GM12873 (cell line): ENCODE results near the gene SELENOP.

Source experiments
- CTCF ChIP-seq: IDR thresholded peaks from 2 replicates; pipeline ENCODE4 v1.5.1; 2012; ENCODE audit warnings: low read depth, mild to moderate bottlenecking, moderate library complexity, low read length, control low read depth; ENCODE audit not compliant: insufficient read depth; ENCODE audit errors: missing control alignments

SELENOP gene

GRCh38 chr5:42824347-42824976 is 12.8 kb upstream of the SELENOP start:
- no peak for TF ChIP-seq CTCF

- TF ChIP-seq CTCF, result no peak
Observed at GRCh38 chr5:42822548-42822947, 10.9 kb upstream of the SELENOP start.

DNA sequence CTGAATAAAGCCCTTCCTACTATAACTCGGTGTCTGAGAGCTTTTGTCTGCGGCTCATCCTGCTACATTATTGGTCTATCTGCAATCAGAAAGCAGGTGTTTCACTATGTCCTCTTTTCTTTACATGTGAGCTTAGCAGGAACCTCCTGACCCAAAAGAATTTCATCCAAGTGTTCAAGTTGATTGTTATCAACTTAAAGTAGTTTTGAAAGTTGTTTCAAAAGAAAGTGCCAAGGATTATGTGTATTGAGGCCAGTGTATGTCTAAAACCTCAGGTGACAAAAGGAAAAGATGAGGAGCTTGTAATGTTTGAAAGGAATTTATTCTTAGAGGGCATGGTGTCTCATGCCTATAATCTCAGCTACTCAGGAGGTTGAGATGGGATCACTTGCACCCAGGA is 8.1 kb upstream of the SELENOP start:
- no peak for TF ChIP-seq CTCF

DNA sequence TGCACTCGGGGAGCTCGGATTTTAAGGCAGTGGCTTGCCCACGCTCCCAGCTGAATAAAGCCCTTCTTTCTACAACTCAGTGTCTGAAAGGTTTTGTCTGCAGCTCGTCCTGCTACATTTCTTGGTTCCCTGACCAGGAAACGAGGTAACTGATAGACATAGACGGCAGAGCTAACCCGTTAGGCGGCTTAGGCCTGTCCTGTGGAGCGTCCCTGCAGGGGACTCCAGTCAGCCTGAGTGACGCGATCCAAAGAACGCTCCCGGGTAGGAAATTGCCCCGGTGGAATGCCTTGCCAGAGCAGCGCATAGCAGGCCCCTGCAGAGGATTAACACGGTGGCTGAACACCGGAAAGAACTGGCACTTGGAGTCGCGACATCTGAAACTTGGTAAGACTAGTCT is 1.8 kb upstream of the SELENOP start:
- no peak for TF ChIP-seq CTCF

DNA sequence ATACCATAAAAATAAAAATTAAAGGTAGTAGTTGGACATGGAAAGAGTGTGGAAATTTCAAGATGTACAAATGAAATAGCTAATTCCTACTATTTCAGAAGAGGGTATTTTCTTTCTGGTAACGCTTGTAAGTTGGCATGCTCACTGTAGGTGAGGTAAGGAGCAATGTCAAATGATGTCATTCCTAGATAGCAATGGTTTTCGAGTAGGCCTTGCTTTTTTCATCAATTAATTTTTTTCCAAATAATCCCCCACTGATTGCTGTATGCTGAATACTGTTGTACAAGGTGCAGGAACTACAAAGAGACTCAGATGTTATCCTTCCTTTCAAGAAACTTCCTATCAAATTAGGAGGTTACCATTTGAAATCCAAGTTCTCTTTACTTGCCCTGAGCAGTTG is 928 bp upstream of the SELENOP start:
- TF ChIP-seq CTCF, result no peak

DNA sequence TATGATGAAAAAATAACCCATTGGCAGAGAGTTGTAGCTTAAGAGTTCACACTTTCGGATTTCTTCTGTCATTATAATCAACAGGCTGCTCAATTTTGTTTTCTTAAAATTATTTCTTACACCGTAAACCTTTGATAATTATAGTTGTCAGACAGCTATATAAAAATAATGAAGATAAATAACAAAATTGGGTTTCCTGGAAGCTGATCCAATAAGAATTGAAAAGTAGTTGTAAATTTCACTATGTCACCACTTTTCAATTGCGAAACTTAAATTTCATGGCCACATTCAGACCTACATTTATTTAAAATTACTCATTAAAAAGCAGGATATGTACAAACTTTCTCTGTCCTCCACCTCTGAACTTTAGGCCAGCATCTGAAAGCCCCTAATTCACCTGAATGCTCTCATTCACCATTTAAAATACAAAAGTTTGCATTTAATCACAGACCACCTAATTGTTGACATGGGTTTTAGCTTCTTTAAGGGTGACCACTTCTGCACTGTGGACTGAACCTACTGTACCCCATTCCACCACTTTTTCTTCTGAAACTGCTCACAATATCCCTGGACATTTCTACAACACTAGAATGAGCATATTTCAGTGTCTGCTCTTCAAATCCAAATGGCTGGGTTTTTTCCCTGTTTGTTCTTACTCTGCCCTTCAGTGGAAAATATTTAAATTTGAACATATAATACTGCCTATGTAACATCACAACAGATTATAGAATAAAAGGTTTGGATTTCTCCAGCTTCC is 680 bp downstream of the SELENOP start:
- no peak for TF ChIP-seq CTCF

DNA sequence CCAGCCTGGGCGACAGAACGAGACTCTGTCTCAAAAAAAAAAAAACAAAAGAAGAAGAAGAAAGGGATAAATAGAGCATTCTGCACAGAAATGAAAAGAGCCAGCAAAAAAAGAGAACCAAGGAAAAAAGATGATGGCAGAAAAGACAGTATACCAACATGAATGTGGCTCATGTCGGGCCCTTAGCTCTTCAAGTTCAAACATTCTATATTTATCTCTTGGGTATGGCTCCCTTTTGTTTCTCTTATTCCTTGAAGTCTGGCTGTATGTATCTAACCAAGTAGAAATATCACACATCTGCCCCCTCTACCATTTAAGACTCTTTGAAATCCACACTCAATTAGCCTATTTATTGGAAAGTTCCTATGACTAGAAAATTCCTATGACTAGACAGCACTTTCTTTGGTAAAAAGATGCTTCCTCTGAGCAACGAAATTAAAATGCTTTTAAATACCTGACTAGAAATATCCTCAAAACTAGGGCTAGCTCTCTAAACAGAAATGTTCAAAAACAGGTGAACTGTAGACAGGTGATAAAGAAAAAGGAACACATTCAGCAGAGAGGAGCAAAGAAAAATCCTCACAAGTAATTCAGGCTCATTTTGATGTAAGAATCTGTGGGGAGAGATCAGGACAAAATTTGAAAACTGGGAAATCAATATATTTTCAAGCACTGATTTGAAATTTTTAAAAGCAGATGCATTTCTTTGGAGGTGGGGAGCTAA is 2.6 kb downstream of the SELENOP start:
- no peak for TF ChIP-seq CTCF
